HG03103 (cell line): ENCODE results near the gene EFHC2.

Experiments
- ATAC-seq: cut with Tn5 transposase; IDR thresholded peaks from one replicate; pipeline ENCODE4 v1.9.1; 2021; ENCODE audit warnings: low read depth; ENCODE audit not compliant: unreplicated experiment

The EFHC2 gene

DNA sequence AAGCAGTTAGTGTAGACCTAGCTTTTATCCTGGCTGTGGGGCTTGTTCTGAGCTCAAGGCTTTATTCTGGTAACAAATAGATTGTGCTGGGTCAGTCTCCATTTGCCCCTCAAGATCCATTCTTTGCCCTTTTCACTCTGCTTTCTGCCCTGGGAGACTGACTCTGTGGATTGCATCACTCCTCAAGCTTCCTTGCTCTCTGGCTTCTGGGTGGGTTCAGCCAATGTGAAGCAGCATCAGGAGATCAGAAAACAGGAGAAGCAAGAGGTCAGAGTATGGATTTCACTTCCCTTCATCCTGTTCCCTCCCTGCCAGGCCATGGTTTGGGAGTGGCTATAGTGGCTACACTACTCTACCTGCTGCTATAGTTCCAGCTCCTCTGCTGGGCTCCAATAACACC is 186.2 kb downstream of the EFHC2 start:
- no peak for ATAC-seq

DNA sequence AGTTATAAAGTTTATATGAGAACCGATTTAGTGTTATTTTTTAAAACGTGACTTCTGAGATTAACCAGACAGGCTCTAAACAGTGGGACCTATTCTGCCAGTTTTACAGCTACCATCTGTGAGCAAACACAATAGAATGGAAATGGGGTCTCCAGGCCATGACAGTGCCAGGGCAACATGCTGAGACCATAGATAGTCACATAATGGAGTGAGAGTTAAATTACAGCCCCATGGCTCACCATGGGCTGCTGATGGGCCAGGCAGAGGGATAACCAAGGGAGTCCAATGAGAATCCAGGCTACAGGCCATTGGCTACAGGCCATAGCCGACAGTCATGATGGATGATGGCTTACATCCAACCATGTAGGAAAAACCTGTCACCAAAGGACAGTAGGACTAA is 186.7 kb downstream of the EFHC2 start:
- ATAC-seq, result no peak

DNA sequence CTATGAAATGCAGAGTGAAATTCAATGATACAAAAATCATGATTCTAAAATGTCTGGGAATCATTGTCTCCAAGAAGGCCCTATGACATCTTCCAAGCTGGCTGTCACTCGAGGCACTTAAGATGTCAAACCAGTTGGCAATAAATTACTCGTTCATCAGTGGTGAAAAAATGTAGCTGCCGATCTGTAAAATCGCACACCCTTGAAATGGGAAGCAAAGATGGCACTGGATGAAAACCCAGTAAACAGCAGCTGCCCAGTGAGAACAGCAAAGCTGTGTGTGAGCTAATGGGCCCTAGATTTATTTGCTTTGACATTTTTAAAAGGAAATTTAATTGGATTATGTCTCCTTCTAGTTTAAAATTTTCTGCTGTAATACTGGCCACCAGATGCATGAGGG is 188.3 kb downstream of the EFHC2 start:
- ATAC-seq, result no peak

DNA sequence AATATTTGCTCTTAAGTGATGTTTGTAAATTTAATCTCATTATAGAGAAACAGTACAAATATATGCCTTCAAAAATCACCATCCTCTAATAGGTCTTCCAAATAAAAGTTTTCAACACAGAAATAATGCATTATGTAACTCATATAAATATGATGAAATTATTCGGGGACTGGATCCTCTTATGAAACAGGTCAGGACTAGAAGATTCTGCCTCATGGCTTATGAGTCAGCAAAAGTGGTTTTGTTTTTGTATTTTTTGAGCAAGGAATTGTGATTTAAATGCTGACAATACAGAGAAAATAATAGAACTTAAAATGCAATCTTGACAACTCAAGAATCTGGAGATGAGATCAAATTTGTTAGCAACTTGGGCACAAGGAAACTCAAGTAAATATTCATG is 190.6 kb downstream of the EFHC2 start:
- no peak for ATAC-seq

DNA sequence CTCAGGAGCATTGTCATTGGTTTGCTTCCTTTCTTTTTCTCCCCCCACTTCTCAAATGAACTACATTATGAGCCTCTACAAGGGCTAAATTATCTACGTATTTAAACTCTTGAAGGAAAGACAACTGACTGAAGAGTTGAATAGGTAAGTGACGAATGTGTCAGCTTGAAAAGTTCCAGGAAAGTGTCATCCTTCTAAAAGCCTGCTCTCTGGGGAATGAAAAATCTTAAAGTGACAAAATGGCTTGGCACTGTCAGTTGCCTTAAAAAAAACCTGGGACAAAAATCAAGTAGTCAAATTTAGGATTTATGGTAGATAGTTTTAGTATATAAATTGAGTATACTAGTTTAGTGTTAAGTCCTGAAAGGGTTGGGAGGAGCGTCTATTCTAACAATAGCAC is 196.3 kb downstream of the EFHC2 start:
- no peak for ATAC-seq

DNA sequence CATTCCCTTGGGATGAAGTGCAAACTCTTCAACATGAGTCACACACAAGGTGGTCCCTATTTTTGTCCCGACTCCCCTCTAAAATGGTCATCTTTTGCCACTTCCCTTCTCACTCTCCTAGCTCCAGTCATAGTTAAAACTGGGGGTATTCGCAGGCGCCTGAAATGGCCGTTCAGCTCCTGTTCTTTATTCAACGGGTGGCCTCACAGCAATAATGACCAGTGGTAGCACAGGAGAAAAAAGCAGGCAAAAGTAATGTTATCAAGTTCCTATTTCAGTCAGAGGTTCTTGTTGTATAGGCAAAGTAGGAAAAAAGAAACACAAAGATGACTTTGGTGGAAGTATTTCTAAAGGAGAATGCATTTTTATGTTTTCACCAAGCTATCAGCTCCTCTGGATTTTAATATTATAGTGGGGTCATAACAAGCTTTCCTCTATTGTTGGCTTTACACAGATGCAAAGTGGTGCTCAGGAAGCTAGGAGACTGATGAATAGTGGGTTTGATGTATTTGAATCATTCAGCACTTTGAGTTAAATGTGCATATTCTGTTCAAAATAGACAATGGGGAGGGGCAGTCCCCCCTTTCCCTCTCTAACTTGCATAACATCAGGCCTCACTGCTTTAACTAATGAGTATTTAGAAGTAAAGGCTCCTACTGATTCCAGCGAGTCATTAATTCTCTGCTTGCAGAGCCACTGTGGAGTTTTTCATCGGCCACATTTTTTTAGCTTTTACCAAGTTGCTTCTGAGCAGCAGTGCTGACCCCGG is 199.1 kb downstream of the EFHC2 start:
- ATAC-seq, result no peak

DNA sequence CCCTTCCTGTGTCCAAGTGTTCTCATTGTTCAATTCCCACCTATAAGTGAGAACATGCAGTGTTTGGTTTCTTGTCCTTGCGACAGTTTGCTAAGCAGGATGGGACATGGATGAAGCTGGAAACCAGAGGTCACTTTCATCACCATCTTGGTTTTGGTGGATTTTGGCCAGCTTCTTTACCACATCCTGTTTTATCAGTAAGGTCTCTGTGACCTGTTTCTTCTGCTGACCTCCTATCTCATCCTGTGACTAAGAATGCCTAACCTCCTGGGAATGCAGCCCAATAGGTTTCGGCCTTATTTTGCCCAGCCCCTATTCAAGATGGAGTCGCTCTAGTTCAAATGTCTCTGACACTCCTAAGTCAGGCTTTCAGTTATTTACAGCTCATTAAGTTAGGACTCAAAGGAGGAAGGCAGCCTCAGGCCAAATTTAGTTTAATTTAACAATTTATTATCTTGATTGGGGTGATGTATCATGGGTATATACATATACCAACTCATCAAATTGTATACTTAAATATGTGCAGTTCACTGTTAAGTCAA is 200.3 kb downstream of the EFHC2 start:
- no peak for ATAC-seq

DNA sequence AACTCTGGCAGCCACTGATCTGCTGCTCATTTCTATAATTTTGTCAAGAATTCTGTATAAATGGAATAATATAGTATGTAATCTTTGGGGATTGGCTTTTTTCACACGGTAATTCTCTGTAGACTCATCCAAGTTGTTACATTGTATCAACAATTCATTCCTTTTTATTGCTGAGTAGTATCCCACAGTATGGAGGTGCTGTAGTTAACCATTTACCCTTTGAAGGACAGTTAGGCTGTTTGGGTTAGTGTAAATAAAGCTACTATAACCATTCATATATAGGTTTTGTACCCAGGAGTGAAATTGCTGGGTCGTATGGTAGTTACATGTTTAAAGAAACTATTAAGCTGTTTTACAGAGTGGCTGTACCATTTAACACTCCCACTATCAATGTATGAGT is 213.3 kb downstream of the EFHC2 start:
- no peak for ATAC-seq

DNA sequence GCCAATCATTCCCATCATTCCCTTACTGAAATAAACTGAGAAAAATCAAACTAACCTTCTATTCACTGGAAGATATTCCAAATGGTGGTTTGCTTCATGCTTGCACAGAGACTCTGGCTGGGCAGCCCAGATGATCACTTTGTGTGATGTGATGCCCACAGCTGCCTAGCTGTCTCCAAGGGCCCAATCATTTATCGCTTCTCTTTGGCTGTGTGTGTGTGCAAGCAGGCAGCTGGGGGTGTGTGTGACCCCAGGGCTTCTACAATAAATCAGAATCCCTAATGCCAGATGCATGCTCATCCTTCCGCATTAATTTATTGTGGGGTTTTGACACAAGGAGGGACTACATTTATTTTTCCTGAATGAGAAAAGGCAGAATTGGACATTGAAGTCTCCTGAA is 230.1 kb downstream of the EFHC2 start:
- ATAC-seq, result no peak

DNA sequence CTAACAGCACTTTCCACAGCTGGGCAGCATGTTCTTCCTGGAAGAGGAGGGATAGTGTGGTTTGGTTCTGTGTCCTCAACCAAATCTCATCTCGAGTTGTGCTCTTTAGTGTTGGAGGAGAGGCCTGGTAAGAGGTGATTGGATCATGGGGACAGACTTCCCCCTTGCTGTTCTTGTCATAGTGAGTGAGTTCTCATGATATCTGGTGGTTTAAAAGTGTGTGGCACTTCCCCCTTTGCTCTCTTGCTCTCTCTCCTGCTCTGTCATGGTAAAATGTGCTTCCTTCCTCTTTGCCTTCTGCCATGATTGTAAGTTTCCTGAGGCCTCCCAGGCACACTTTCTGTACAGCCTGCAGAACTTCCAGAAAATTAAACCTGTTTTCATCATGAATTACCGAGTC is 236.6 kb downstream of the EFHC2 start:
- no peak for ATAC-seq

DNA sequence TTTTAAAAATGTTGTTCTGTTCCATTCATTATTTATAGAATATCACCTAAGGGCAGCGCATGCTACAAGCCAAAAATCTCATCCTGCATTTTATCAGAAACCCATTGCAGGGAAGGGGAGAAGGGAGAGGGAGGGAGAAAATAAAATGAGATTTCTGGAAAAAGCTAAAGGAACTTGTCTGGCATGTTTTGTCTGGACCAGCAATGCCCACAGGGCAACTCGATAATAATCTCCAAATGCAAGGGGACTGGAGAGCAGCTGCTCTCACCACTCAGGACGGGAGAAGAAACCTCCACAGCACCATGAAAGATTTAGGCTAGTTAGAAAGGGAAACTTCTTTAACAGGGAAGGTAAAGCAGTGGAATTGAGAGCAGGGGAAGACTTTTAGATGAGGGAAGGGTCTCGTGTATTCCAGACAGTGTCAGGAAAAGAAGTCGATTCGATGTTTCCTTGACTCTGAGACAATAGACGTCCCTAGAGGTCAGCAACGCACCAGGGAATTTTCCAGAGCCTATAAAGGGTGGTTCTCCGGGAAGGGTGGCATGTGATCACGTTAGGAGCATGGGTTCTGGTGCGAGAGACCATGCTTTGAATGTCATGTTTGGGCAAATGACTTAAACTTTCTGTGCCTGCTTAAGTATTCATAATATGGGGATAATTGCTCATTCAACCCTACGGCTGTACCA is 238.1 kb downstream of the EFHC2 start:
- ATAC-seq, result no peak

DNA sequence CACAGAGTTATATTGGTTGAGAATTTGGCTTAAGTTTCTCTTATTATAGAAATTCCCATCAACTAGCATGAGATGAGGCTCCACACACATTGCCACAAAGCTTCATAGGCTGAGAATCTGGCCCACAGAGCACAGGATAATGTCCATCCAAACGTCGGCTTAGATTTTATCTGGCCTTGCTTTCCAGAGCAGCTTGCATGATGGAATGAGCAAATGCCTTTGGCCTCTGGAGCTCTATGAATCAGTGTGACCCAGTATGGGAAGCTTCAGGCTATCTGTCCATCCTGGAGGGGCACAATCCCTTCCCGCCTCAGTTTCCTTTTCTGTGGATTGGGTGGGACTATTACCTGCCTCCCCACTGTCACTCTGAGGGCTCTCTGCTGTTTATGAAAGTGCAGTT is 238.8 kb downstream of the EFHC2 start:
- ATAC-seq, result no peak

DNA sequence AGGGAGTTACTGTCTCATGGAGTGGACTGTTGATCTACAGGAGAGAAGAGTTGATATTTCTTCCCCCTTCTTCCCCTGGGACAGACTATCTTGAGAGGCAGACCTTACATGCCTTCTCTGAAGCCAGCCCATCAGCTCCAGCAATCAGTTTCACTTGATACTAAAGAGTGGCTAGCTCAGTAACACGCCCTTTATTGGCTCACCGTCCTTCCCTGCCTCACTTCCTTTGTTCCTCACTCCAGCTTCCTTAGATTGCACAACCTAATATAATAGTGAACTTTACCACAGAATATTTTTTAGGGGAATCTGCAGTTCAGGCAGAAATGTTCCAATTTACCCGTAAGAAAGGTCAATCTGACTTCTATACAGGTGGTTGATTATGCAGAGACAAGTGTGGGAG is 242.2 kb downstream of the EFHC2 start:
- ATAC-seq, result no peak

DNA sequence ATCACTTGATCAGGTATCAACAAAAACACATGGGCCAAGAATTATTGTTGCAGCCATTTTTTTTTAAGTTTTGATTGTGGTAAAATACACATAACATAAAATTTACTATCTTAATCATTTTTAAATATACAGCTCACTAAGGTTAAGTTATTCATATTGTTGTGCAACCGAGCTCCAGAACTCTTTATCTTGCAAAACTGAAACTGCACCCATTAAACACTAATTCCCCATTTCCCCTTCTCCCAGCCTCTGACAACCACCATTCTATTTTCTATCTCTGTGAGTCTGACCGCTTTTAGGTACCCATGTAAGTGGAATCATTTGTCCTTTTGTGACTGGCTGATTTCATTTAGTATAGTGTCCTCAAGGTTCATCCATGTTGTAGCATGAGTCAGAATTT is 244.1 kb downstream of the EFHC2 start:
- ATAC-seq, result no peak
